ENCODE data around the gene PPIE. TPM values are rescaled to one million over a fixed set of nuclear protein-coding genes. Genes with fewer than 3 reads are reported as not detected.
A peak's percentile ranks its signal among the peaks of the same experiment; 100 is the strongest.
"Not testable (repeated sequence)": the region's sequence is repeated elsewhere in the genome, so short reads cannot be mapped to it uniquely, and the experiment has no call there.

Gene PPIE
- total RNA-seq, 1 experiment from 2014 or later: 80.4 TPM

GRCh38 chr1:39754026-39754570 lies 15.4 kb downstream of the PPIE start:
- in situ Hi-C loops (cut with HindIII; ENCODE audit: low sequenced_read_pairs): no loop called here
- DNase-seq (ENCODE audit: low spot score): peak; percentile 52

- in situ Hi-C loops (cut with HindIII; ENCODE audit: low sequenced_read_pairs): no loop called here
- peak; percentile 75 for DNase-seq (ENCODE audit: low spot score)
Measured at GRCh38 chr1:39754906-39755504, 16.3 kb downstream of the PPIE start.

GRCh38 chr1:39755965-39756659 lies 17.4 kb downstream of the PPIE start:
- peak; percentile 16 for DNase-seq (ENCODE audit: low spot score)

GRCh38 chr1:39757501-39757900 lies 18.8 kb downstream of the PPIE start:
- no peak for DNase-seq (ENCODE audit: low spot score)
- in situ Hi-C loops (cut with HindIII; ENCODE audit: low sequenced_read_pairs): no loop called here

More at GRCh38 chr1:39755965-39756659, 17.4 kb downstream of the PPIE start:
- in situ Hi-C loops (cut with HindIII; ENCODE audit: low sequenced_read_pairs): no loop called here

GRCh38 chr1:39758556-39759435 lies 20.1 kb downstream of the PPIE start:
- in situ Hi-C loops (cut with HindIII; ENCODE audit: low sequenced_read_pairs): no loop called here
- DNase-seq (ENCODE audit: low spot score): no peak

- in situ Hi-C loops (cut with HindIII; ENCODE audit: low sequenced_read_pairs): no loop called here
- no peak for DNase-seq (ENCODE audit: low spot score)
Measured at GRCh38 chr1:39759436-39759726, 20.7 kb downstream of the PPIE start.

GRCh38 chr1:39760074-39761008 lies 21.7 kb downstream of the PPIE start:
- no peak for DNase-seq (ENCODE audit: low spot score)
- in situ Hi-C loops (cut with HindIII; ENCODE audit: low sequenced_read_pairs): no loop called here

- no peak for DNase-seq (ENCODE audit: low spot score)
- in situ Hi-C loops (cut with HindIII; ENCODE audit: low sequenced_read_pairs): no loop called here
Measured at GRCh38 chr1:39761016-39761415, 22.3 kb downstream of the PPIE start.

- DNase-seq (ENCODE audit: low spot score): no peak
- in situ Hi-C loops (cut with HindIII; ENCODE audit: low sequenced_read_pairs): no loop called here
Measured at GRCh38 chr1:39761557-39762260, 23.0 kb downstream of the PPIE start.

GRCh38 chr1:39762550-39763540 lies 24.2 kb downstream of the PPIE start:
- in situ Hi-C loops (cut with HindIII; ENCODE audit: low sequenced_read_pairs): no loop called here
- no peak for DNase-seq (ENCODE audit: low spot score)

- in situ Hi-C loops (cut with HindIII; ENCODE audit: low sequenced_read_pairs); DNase-seq (ENCODE audit: low spot score): not testable (repeated sequence)
Measured at GRCh38 chr1:39763619-39764374, 25.1 kb downstream of the PPIE start.

- in situ Hi-C loops (cut with HindIII; ENCODE audit: low sequenced_read_pairs); DNase-seq (ENCODE audit: low spot score): not testable (repeated sequence)
Measured at GRCh38 chr1:39764512-39764911, 25.8 kb downstream of the PPIE start.

GRCh38 chr1:39766466-39766865 lies 27.8 kb downstream of the PPIE start:
- in situ Hi-C loops (cut with HindIII; ENCODE audit: low sequenced_read_pairs); DNase-seq (ENCODE audit: low spot score): not testable (repeated sequence)

- DNase-seq (ENCODE audit: low spot score); in situ Hi-C loops (cut with HindIII; ENCODE audit: low sequenced_read_pairs): not testable (repeated sequence)
Measured at GRCh38 chr1:39769502-39769901, 30.8 kb downstream of the PPIE start.

GRCh38 chr1:39770100-39771021 lies 31.7 kb downstream of the PPIE start:
- in situ Hi-C loops (cut with HindIII; ENCODE audit: low sequenced_read_pairs); DNase-seq (ENCODE audit: low spot score): not testable (repeated sequence)

Data from G401 (cell line).